IPS-15b (cell line): Measurements from ENCODE around the gene KSR1.
"Not testable (repeated sequence)": the region's sequence is repeated elsewhere in the genome, so short reads cannot be mapped to it uniquely, and the experiment has no call there.

ENCODE experiments used
- H3K27me3 ChIP-seq: one replicate; pipeline ENCODE4 v1.6.1; 2013; ENCODE audit warnings: low read length; ENCODE audit not compliant: control insufficient read depth, insufficient read depth
- H3K36me3 ChIP-seq: one replicate; pipeline ENCODE4 v1.6.1; 2013; ENCODE audit warnings: low read length; ENCODE audit not compliant: control insufficient read depth, insufficient read depth
- H3K4me1 ChIP-seq: one replicate; pipeline ENCODE4 v1.6.1; 2013; ENCODE audit warnings: mild to moderate bottlenecking, low read length; ENCODE audit not compliant: control insufficient read depth, insufficient read depth
- H3K4me3 ChIP-seq: one replicate; pipeline ENCODE4 v1.5.1; 2013; ENCODE audit warnings: low read depth, low read length
- H3K9ac ChIP-seq: one replicate; pipeline ENCODE4 v1.6.1; 2013; ENCODE audit warnings: low read depth, mild to moderate bottlenecking, low read length
- H3K9me3 ChIP-seq: one replicate; pipeline ENCODE4 v1.6.1; 2013; ENCODE audit warnings: mild to moderate bottlenecking, low read length; ENCODE audit not compliant: control insufficient read depth, insufficient read depth

Gene KSR1

DNA sequence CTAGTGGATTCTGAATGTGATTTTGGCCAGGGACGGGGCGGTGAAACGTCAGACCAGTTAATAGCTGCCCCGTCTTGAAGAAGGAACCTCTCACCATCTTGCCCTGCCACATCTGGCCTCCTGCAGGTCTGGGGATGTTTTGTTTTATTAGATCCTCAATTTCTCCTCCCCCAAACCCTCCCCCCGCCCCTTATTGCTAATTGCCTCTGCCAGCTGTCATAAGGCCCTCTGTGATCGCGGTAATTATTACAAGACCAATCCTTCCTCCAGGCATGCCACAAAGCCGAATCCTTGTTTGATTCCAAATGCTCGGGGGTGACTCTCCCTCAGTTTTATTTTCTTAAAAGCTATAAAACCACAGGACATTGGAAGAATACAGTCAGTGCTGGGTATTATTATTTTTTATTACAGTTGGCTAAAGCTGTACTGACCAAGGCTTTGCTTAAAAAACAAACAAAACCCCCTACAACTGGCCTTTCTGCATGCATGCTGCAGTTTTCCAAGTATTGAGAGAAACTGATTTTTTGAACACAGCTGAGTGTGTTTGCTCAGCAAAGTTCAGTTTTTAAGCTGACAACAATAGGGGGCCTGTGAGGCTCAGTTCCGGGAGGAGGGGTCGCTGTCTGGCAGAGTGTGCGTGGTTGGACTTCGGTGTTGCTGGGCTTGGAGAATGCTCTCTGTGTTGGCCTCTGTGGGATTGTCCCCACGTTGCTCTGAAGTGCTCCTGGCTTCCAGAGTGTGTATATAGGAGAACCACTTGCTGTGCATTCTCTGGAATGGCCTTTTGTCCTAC is 1.7 kb downstream of the KSR1 start:
- Histone ChIP-seq H3K27me3 (peaks cover 11% of the 10 kb centered on the region), H3K36me3 (no peaks in the 10 kb centered on the region), H3K9ac (peak overlapping the region; percentile 3), H3K4me1 (peaks cover 18% of the 10 kb centered on the region), H3K4me3 (peak overlapping the region; percentile 67), H3K9me3 (no peaks in the 10 kb centered on the region)

GRCh38 chr17:27458524-27458908 is 2.3 kb downstream of the KSR1 start:
- peak overlapping the region; percentile 67 for H3K4me3 ChIP-seq
- H3K4me1 ChIP-seq = peaks cover 18% of the 10 kb centered on the region
- H3K9ac ChIP-seq = peak overlapping the region; percentile 3
- no peaks in the 10 kb centered on the region for H3K36me3 ChIP-seq
- H3K27me3 ChIP-seq = peaks cover 11% of the 10 kb centered on the region
- no peaks in the 10 kb centered on the region for H3K9me3 ChIP-seq

- no peaks in the 10 kb centered on the region for H3K9me3 ChIP-seq
- peaks cover 9% of the 10 kb centered on the region for H3K27me3 ChIP-seq
- H3K9ac ChIP-seq = no peak overlapping the region
- H3K4me3 ChIP-seq = no peak overlapping the region
- H3K36me3 ChIP-seq = no peaks in the 10 kb centered on the region
- H3K4me1 ChIP-seq = peaks cover 18% of the 10 kb centered on the region
These were observed 3.2 kb downstream of the KSR1 start for GRCh38 chr17:27459433-27459832.

- Histone ChIP-seq H3K27me3 (peaks cover 9% of the 10 kb centered on the region), H3K9ac (no peak overlapping the region), H3K36me3 (no peaks in the 10 kb centered on the region), H3K9me3 (no peaks in the 10 kb centered on the region), H3K4me3 (no peak overlapping the region), H3K4me1 (peaks cover 18% of the 10 kb centered on the region)
These were observed 4.0 kb downstream of the KSR1 start for GRCh38 chr17:27460196-27460725.

DNA sequence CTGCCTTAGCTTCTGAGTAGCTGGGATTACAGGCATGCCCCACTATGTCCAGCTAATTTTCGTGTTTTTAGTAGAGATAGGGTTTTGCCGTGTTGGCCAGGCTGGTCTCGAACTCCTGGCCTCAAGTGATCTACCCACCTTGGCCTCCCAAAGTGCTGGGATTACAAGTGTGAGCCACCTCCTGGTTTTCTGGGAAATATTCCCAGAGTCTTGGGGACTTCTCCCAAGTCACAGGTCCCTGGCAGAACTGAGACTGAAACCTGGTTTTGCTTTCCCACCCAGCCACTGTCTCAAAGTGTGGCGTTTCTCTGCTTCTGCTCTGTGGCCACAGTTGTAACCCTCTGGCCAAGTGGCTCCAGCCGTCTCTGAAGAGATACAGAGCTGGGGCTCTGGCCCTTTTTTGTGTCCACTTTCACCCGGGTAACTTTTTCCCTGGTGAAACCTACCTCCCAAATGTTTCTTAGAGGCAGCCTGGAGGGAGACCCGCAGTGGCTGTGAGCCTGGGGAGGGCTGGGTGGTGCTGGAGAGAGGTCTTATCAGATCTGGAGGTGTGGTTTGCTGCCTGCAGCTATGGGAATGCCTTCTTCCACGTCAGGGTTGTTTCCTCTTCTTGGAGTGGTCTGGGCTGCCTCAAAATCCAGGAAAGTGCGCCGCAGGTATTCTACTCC is 5.1 kb downstream of the KSR1 start:
- no peak overlapping the region for H3K4me3 ChIP-seq

GRCh38 chr17:27462149-27462548 is 5.9 kb downstream of the KSR1 start:
- H3K4me3 ChIP-seq = no peak overlapping the region
- peaks cover 8% of the 10 kb centered on the region for H3K27me3 ChIP-seq
- no peaks in the 10 kb centered on the region for H3K36me3 ChIP-seq
- no peak overlapping the region for H3K9ac ChIP-seq
- H3K4me1 ChIP-seq = peaks cover 18% of the 10 kb centered on the region
- H3K9me3 ChIP-seq = no peaks in the 10 kb centered on the region

More for the DNA sequence above, 5.1 kb downstream of the KSR1 start:
- Histone ChIP-seq H3K9ac (no peak overlapping the region), H3K4me1 (peaks cover 18% of the 10 kb centered on the region), H3K36me3 (no peaks in the 10 kb centered on the region), H3K27me3 (peaks cover 9% of the 10 kb centered on the region), H3K9me3 (no peaks in the 10 kb centered on the region)

GRCh38 chr17:27462714-27463113 is 6.5 kb downstream of the KSR1 start:
- peaks cover 3% of the 10 kb centered on the region for H3K27me3 ChIP-seq
- no peaks in the 10 kb centered on the region for H3K9me3 ChIP-seq
- no peak overlapping the region for H3K9ac ChIP-seq
- no peaks in the 10 kb centered on the region for H3K36me3 ChIP-seq
- no peak overlapping the region for H3K4me3 ChIP-seq
- H3K4me1 ChIP-seq = peaks cover 18% of the 10 kb centered on the region

GRCh38 chr17:27463235-27463677 is 7.0 kb downstream of the KSR1 start:
- Histone ChIP-seq H3K36me3 (no peaks in the 10 kb centered on the region), H3K4me1 (peaks cover 14% of the 10 kb centered on the region), H3K9ac (no peak overlapping the region), H3K9me3 (no peaks in the 10 kb centered on the region), H3K4me3 (no peak overlapping the region), H3K27me3 (no peaks in the 10 kb centered on the region)

DNA sequence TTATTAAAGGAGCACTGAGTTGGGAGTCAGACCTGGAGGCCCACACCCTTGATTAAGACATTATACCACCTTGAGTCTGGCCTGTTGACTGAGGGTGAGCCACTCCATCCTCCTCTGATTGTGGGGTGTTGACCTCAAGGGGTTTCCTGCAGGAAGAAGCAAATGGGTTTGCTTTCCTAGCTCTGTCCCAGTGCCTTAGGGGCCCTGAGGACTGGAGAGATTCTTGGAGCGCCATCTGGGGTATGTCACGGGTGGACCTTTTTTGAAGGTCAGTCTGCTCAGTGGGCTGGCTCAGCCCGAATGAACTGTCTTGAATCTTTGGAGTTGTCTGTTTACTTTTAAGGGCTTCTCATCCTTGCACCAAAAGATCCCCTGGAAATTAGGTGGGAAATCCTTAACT is 7.8 kb downstream of the KSR1 start:
- not testable (repeated sequence) for H3K4me1 ChIP-seq, H3K36me3 ChIP-seq, H3K9ac ChIP-seq, H3K9me3 ChIP-seq, H3K4me3 ChIP-seq, H3K27me3 ChIP-seq

DNA sequence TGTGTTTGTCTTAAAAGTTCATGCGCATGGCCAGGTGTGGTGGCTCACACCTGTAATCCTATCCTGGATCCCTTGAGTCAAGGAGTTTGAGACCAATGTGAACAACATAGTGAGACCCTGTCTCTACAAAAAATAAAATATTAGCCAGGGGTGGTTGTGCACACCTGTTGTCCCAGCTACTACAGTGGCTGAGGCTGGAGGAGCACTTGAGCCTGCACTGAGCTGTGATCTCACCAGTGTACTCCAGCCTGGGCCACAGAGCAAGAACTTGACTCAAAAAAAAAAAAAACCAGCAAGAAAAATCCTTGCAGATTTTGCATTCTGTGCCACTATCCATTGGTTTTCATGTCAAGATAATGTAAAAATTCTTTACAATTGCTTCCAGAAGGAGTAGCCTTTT is 8.2 kb downstream of the KSR1 start:
- Histone ChIP-seq H3K4me1 (peaks cover 6% of the 10 kb centered on the region), H3K9me3 (no peaks in the 10 kb centered on the region), H3K36me3 (no peaks in the 10 kb centered on the region), H3K27me3 (no peaks in the 10 kb centered on the region), H3K4me3 (no peak overlapping the region), H3K9ac (no peak overlapping the region)

DNA sequence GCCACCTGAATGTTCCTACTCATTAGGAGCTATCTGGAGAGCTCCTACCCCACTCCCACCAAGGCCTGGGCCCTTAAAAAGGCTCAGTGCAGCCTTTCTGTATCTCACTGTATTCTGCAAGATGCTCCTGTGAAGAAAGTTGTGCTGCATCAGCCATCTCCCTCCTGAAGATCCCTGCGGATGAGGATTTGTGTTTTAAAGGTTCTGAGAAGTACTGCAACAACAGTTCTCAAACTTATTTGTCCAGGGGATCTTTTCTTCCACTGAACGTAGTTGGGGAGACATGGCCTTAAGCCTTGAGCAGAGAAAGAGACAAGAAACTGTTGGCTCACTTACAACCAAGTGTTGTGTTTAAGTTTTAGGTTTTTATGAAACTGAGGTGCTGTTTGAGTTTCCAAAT is 9.6 kb downstream of the KSR1 start:
- not testable (repeated sequence) for H3K36me3 ChIP-seq, H3K9ac ChIP-seq, H3K4me1 ChIP-seq, H3K9me3 ChIP-seq, H3K27me3 ChIP-seq, H3K4me3 ChIP-seq

DNA sequence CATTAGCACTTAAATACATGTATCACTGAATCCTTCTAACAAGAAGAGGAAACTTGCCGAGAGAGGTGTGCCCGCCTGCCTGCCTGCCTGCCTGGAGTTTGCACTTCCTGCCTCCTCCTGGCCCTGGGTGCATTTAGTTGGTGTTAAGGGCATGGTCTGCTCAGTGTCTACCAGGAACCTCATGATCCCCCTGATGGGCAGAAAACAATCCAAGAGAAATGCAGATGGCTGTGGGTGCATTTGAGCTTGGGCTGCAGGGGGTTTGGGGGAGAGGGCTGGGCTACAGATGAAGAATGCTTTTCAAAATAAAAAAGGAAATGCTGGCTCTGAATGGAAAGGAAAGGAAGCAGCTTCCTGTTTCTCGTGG is 10.1 kb downstream of the KSR1 start:
- H3K27me3 ChIP-seq = no peaks in the 10 kb centered on the region
- no peaks in the 10 kb centered on the region for H3K9me3 ChIP-seq
- H3K4me1 ChIP-seq = peaks cover 6% of the 10 kb centered on the region
- no peak overlapping the region for H3K4me3 ChIP-seq
- H3K9ac ChIP-seq = no peak overlapping the region
- H3K36me3 ChIP-seq = no peaks in the 10 kb centered on the region
